GM21526 (cell line): ENCODE results near the gene NOL3.

Source experiments
- ATAC-seq: cut with Tn5 transposase; IDR thresholded peaks from one replicate; pipeline ENCODE4 v1.9.1; 2021; ENCODE audit warnings: moderate library complexity; ENCODE audit not compliant: unreplicated experiment, low FRiP score

Gene NOL3

GRCh38 chr16:67187175-67187890 lies 17.0 kb downstream of the NOL3 start:
- no peak for ATAC-seq

- no peak for ATAC-seq
Measured at GRCh38 chr16:67188323-67188722, 18.0 kb downstream of the NOL3 start.

- no peak for ATAC-seq
Measured at GRCh38 chr16:67188798-67189197, 18.5 kb downstream of the NOL3 start.

GRCh38 chr16:67190041-67190440 lies 19.7 kb downstream of the NOL3 start, which contains the start of gene EXOC3L1:
Gene EXOC3L1 (minus strand): TSS chr16:67190136. CDS start chr16:67189676, 460 bp downstream.
- no peak for ATAC-seq

- no peak for ATAC-seq
Measured at GRCh38 chr16:67190448-67191399, 20.4 kb downstream of the NOL3 start.

GRCh38 chr16:67191411-67191994 lies 21.2 kb downstream of the NOL3 start:
- no peak for ATAC-seq

- peak; percentile 73 for ATAC-seq
Measured at GRCh38 chr16:67191995-67192681, 21.8 kb downstream of the NOL3 start, which contains the start of gene E2F4. Gene E2F4 (plus strand): TSS chr16:67192155. CDS start chr16:67192228, 73 bp downstream.

- no peak for ATAC-seq
Measured at GRCh38 chr16:67192781-67193361, 22.5 kb downstream of the NOL3 start.

GRCh38 chr16:67193536-67193935 lies 23.2 kb downstream of the NOL3 start:
- ATAC-seq: no peak

- no peak for ATAC-seq
Measured at GRCh38 chr16:67194260-67194659, 23.9 kb downstream of the NOL3 start.

GRCh38 chr16:67195676-67196075 lies 25.3 kb downstream of the NOL3 start:
- ATAC-seq: no peak

- ATAC-seq: no peak
Measured at GRCh38 chr16:67196881-67197280, 26.5 kb downstream of the NOL3 start.

- no peak for ATAC-seq
Measured at GRCh38 chr16:67197704-67198103, 27.4 kb downstream of the NOL3 start.

- ATAC-seq: no peak
Measured at GRCh38 chr16:67198238-67198734, 27.9 kb downstream of the NOL3 start.

- ATAC-seq: no peak
Measured at GRCh38 chr16:67199011-67199807, 28.9 kb downstream of the NOL3 start, which contains the start of gene ELMO3. Gene ELMO3 (plus strand): TSS chr16:67199131. CDS start chr16:67199327, 196 bp downstream.

GRCh38 chr16:67199808-67200198 lies 29.5 kb downstream of the NOL3 start:
- ATAC-seq: no peak

GRCh38 chr16:67200491-67200890 lies 30.2 kb downstream of the NOL3 start:
- ATAC-seq: no peak

GRCh38 chr16:67201411-67202345 lies 31.3 kb downstream of the NOL3 start:
- no peak for ATAC-seq
